Measurements from ENCODE around the gene OR51B2.
"Not testable (repeated sequence)": the region's sequence is repeated elsewhere in the genome, so short reads cannot be mapped to it uniquely, and the experiment has no call there.

OR51B2 gene

DNA sequence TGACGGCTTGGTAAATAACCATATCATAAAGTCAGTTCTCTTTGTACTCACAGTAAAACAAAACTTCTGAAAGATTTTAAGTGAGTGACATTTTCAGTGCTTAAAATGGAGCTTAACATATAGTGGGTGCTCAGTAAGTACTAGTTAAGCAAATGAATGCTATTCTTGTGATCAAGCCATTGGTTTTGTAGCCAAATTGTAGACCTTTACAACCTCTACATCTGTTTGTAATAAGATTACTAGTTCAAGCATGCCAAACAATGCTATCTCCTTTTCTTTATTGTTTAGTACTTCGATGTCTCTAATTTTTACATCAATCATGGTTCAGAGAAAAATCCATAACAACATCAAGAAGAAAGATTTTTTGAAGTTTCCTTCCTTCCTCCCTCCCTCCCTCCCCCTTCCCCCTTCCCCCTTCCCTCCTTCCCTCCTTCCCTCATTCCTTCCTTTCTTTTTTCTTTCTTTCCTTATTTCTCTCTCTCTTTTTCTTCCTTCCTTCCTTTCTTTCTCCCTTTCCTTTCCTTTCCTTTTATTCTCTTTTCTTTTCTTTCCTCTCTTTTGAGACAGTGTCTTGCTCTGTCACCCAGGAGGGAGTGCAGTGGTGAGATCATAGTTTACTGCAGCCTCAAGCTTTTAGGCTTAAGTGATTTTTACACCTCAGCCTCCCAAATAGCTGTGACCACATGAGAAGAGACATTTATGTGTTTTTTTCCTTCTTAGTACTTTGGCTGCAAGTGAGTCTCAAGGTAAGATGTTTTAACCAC, 16.7 kb downstream of the OR51B2 start:
- FAIRE-seq = no peak

DNA sequence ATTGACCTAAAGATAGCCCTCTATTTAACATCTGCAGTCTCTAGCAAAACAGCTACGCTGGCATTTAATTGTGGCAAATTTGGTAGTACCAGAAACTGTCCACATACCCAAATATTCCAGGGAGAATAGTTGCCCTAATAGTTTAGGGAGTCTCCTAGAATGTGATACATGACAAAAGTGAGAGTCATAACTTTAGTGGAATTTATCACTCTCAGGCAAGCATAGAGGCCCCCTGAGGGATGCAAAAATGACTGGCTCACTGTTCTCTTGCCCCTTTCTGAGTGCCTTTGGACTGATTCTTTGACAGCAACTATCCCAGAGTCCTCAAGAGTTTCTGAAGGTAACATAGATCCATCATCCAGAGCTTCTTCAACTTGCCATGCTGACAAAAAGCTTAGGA, 20.1 kb downstream of the OR51B2 start:
- no peak for FAIRE-seq

DNA sequence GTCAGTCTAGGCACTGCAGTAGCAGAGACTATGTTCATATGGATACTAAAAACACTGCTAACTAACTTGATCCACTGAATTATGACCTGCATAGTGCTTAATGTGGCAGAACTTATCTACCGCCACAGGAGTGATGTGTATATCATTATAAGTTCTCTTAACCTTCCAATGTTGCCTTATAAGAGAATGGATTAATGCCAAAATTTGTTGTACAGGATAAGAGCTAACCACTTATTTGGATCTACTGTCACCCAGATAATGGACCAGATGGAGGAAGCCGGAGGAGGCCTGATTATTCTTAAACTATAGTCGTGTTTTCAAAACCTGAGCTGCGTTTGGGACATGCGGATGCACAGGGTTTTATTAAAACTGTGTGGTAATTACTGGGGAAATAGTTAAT, 20.5 kb downstream of the OR51B2 start:
- no peak for FAIRE-seq

DNA sequence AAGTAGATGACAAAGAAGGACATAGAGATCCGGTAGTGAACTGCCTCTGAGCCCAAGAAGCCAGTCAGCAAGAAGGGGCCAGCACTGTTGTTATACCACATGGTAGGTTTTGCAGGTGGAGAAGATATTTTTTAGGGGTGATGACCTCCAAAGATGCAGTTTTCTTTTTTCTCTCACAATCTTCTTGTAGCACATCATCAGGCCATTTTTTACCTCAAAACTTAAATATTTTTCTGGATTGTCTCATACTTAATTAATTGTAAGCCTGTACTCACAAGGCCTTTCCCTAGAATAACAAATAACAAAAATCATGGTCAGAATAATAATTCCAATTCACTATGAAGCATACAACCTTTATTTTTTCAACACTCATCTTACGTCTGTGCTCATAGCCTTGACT, 22.3 kb downstream of the OR51B2 start, which contains the start of gene OR51B4:
Gene OR51B4 (minus strand): TSS at position 101 of the 400 bp plus-strand sequence. CDS start 0 bp downstream, at position 101.
- no peak for FAIRE-seq

DNA sequence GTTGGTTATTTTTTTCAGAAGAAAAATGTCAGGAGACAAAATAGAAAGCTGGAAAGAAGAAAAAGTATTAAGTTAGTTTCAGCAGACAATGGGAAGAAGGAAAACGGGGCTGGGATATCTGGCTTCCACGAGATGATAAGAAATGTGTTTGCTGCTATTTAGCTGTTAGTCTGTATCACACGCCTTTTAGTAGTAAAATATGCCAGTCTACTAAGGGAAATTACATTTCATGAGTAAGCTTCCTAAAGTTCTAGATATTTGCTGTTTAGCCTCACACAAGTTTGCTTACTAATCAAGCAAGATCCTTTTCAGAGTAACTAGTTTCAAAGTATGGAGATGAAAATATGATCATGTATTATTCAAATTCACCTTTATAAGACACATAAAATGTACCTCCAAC, 23.8 kb downstream of the OR51B2 start:
- FAIRE-seq = no peak

DNA sequence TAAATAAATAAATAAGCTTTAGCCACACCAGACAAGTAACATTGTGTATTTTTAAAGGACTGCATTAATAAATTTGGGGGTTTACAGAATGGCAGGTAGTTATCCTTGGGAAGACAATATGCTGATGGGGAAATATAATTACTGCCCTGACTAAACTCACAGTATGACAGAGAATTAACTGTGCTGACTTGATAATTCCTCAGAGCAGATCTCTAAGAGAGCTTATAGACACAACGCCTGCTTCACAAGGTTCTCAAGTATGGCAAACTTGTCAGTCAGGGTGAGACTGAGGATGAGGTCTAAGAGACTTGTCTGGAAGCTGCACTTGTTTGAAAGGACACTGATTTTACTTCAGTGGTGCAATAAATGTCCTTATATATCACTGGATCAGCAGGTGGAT, 25.6 kb downstream of the OR51B2 start:
- FAIRE-seq = no peak

DNA sequence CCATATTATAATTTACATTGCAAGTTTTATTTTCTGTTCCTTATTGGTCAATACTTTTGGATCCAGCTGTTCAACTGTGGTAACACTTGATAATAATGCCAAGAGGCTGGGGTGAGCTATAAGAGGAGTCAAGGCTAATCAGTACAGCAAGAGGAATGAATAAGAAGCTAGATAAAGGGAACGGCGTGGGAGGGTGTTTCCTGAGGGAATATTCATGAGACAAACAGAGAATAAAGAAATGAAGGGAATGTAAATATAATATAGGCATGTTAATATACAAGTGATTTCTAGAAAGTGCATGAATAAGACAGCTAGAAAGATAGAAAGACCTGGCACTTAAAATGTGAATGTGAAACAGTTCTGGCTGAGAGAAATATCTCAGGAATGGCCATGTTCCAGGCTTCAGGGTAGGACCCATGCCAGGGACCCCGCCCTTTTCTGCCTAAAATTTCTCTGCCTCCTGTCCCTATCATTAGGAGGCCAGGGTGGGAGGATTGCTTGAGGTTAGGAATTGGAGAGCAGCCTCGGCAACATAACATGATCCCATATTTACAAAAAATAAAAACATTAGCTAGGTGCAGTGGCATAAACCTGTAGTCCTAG, 26.3 kb downstream of the OR51B2 start:
- FAIRE-seq = no peak

DNA sequence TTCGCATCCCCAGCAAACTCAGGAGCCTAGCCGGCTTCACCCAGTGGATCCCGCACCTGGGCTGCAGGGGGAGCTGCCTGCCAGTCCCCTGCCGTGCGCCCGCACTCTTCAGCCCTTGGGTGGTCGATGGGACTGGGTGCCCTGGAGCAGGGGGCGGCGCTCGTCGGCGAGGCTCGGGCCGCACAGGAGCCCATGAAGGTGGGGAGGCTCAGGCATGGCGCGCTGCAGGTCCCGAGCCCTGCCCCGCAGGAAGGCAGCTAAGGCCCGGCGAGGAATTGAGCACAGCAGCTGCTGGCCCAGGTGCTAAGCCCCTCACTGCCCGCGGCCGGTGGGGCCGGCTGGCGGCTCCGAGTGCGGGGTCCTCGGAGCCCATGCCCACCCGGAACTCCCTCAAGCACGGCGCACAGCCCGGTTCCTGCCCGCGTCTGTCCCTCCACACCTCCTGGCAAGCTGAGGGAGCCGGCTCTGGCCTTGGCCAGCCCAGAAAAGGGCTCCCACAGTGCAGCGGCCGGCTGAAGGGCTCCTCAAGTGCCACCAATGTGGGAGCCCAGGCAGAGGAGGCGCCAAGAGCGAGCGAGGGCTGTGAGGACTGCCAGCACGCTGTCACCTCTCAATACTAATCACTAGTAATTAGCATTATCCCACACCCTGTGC, 29.6 kb downstream of the OR51B2 start:
- FAIRE-seq = not testable (repeated sequence)

DNA sequence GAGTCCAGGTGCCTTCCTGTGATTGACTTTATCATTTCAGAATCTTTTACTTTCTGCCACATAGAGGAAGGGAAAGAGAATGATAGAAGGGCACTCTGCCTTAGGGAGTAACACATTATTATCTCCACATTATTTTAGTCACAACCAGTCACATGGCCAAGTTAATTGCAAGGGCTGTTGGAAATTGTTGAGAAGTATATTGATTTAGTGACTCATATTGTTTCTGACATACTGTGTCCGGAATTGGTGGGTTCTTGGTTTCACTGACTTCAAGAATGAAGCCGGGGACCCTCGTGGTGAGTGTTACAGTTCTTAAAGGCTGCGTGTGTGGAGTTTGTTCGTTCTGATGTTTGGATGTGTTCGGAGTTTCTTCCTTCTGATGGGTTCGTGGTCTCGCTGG, 31.1 kb downstream of the OR51B2 start:
- FAIRE-seq = no peak

DNA sequence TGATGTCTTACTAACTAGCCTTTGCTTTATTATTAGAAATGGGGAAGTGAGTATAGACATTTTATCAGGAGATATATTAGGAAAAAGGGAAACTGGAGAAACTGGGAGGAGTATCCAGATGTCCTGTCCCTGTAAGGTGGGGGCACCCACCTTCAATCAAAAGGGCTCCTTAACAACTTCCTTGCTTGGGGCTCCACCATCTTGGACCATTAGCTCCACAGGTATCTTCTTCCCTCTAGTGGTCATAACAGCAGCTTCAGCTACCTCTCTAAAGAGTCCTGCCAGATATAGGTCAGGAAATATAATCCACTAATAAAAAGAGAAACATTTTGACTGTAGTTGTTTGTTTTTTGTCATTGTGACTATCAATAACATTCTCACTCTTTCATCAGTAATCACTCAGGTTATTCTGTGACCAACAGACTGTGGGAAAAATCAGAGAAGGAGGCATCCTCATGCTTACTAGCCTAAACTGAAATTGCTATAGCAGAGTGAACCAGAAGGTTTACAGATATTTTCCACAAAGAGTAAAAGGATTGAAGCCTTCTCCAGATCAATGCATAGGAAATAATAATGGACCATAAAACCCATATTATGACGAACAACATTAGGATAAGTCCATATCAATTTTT, 32.8 kb downstream of the OR51B2 start:
- FAIRE-seq = no peak

DNA sequence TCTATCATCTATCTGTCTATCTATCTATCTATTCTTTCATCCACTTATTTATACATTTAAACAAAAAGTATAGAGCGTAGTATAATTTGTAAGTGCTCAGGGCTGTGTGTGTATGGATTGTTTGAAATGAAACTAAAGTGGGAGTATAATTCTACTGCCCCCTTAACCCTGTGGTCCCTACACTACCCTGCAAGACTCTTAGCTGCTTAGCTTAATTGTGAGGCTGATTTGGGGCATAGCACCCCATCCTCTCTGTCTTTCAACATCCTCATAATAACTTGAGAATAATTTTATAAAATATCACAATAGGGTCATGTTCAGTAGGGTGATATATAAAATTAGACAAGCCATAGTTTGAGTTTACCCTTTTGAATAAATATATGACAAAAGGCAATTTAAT, 34.0 kb downstream of the OR51B2 start:
- FAIRE-seq = no peak

DNA sequence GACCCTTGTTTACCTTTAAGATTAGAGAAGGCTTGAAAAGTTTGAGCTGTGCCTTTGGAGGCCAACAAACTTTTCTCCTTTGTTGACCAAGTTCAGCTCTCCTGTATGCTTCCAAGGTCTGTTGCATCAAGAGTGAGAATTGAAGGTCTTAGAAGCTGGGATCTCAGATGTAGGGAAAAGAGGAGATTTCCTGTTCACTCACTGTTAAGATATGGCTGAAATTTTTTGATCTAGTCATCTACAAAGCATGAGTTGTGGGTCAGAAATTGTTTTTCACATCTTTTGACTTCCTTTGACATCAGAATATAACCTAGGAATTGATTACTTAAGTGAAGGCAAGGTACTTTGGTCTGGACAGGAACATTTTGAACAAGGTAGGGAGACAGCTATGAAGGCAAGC, 34.4 kb downstream of the OR51B2 start:
- no peak for FAIRE-seq

DNA sequence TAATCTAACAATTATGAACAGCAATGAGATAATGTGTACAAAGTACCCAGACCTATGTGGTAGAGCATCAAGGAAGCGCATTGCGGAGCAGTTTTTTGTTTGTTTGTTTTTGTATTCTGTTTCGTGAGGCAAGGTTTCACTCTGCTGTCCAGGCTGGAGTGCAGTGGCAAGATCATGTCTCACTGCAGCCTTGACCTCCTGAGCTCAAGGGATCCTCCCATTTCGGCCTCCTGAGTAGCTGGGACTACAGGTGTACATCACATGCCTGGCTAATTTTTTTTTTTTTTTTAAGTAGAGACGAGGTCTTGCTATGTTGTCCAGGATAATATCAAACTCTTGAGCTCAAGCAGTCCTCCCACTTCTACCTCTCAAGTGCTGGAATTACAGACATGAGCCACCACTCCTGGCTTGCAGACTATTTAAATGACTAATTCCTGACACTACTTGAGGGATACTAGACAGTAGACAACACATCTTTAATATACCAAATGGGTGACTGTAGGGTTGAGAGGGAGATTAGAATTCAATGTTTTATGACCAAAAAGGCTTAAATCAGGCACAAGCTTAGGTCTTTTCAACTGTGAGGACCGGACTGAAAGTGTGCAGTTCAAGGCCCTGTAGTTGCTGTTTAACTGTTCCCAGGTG, 35.1 kb downstream of the OR51B2 start:
- no peak for FAIRE-seq

DNA sequence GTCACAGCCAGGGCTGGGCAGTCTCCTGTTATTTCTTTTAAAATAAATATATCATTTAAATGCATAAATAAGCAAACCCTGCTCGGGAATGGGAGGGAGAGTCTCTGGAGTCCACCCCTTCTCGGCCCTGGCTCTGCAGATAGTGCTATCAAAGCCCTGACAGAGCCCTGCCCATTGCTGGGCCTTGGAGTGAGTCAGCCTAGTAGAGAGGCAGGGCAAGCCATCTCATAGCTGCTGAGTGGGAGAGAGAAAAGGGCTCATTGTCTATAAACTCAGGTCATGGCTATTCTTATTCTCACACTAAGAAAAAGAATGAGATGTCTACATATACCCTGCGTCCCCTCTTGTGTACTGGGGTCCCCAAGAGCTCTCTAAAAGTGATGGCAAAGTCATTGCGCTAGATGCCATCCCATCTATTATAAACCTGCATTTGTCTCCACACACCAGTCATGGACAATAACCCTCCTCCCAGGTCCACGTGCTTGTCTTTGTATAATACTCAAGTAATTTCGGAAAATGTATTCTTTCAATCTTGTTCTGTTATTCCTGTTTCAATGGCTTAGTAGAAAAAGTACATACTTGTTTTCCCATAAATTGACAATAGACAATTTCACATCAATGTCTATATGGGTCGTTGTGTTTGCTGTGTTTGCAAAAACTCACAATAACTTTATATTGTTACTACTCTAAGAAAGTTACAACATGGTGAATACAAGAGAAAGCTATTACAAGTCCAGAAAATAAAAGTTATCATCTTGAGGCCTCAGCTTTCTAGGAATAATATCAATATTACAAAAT, 35.8 kb downstream of the OR51B2 start:
- FAIRE-seq = no peak

DNA sequence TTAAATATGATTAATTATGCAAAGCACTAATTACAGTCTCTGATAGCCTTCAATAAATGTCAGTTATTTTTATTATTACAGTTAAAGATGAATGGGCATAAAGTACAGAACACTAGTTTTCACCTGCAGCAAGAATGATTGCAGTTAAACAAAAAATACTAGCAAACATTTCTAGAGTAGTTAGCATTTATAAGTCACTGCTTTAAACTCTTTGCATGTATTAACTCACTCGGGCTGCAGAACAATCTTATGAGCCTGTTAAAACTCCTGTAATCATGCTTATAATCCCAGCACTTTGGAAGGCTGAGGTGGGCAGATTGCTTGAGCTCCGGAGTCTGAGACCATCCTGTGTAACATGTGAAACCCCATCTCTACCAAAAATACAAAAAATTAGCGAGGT, 37.2 kb downstream of the OR51B2 start:
- no peak for FAIRE-seq

DNA sequence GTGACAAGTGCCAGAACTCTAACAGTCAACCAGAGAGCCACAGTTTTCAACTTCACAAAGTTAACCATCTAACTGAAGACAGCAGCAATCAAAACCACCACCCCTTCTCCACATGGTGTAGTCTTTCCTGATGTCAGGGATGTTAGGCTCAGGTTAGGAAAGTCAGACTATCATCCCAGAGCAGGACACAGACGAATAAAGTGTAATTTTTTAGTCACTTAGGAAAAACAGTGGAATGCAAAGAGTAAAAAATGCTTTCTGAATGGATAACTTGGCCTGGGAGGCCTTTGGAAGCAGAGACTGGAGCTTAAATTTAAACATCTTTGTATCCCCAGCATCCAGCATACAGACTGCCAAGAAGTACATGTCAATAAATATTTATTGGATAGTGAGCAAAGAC, 37.7 kb downstream of the OR51B2 start:
- FAIRE-seq = no peak

DNA sequence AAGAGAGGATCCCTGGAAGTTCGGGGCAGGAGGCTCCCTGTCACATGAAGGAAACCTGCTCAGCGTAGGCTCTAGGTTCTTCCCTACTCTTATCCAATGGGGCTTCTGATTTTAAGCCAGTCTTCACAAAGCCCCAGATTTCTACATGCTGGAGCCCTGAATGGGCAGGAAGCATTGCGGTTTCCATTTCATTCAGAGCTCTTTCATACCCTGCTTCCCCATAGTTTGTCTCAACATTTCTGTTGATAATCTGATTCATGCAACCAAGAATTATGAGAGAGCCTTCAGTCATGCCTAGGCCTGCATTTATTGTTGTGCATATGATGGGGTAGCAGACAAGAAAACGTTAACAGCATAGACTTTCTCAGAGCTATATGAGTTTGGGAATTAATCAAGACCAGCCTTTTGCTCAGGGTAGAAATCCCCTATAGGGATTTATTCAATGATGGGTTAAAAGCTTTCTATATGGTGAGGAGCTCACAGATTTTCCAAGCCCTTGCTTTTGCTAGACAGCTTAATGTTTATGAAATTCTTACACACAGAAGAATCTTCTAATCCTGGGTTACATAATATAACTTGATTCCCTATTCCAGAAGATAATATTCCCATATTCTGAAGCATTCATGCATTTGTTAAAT, 38.3 kb downstream of the OR51B2 start:
- FAIRE-seq = no peak

DNA sequence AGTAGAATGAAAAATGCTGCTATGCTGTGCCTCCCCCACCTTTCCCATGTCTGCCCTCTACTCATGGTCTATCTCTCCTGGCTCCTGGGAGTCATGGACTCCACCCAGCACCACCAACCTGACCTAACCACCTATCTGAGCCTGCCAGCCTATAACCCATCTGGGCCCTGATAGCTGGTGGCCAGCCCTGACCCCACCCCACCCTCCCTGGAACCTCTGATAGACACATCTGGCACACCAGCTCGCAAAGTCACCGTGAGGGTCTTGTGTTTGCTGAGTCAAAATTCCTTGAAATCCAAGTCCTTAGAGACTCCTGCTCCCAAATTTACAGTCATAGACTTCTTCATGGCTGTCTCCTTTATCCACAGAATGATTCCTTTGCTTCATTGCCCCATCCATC, 39.5 kb downstream of the OR51B2 start:
- no peak for FAIRE-seq

DNA sequence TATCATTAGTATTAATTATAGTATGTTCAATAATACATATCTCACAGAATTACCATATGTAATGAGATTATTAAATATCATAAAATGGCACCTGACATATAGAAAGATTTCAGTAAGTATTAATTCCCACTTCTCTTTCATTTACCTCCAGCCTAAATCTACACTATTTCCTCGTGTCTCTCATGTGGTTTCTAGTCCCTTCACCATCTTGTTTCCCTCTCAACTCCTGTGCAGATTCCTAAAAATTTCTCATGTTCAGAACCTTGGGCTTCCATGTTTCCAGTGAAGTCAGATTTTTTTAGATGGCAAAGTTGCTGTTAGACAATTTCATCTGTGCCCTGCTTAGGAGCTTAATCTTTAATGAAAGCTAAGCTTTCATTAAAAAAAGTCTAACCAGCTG, 40.2 kb downstream of the OR51B2 start:
- no peak for FAIRE-seq

DNA sequence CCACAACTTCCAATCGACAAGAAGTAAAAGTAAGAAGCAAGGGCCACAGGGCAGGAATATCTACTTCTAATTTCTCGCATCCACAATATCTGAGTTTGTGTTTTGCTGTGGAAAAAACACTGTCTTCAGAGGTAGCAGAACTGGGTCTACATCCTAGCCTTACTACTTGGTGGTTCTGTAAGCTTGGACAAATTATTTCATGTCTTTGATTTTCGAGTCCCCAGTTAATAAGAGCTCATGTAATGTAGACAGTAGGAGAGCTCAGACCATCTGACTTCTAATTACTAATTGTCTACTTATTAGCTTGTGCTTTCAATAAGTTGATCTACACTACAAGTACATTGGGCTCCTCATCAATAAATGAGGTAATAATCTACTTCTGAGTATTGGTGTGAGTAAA, 41.0 kb downstream of the OR51B2 start:
- FAIRE-seq = no peak

DNA sequence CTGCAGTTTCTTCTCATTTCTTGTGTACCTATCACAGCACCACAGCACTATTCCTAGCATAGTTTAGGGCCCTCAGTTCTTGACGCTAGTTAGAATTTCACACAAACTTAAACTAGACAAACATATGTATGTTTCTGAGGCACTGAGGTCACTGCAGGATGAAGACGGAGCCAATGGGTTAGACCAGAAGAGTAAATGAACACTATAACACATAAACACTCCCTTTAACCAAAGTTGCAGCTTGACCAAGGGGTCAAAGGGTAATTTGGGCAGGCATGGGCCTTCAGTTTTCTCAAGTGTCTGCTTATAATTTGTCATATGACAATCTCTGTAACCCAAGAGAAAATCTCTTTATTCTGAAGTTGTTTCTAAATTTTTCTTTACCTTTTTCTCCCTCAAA, 41.5 kb downstream of the OR51B2 start:
- no peak for FAIRE-seq

DNA sequence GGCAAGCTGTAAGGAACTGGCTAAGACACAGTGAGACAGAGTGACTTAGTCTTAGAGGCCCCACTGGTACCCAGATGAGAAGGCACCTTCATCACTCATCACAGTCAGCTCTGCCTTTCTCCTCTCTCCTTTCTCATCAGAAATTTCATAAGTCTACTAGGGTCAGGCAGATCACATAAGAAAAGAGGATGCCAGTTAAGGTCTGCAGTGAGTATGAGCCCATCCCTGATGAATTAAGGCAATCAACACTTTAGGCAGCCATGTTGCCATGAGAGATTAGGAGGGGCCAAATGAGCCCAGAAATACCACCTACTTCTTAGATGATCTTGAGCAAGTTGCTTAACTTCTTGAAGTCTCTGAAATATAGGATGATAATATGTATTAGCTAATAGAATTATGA, 42.5 kb downstream of the OR51B2 start:
- FAIRE-seq = no peak
